A549 (cell line): ENCODE measurements around the gene ECT2. TPM values are rescaled to one million over a fixed set of nuclear protein-coding genes. Genes with fewer than 3 reads are reported as not detected.

ENCODE experiments used
- ATAC-seq, 2 experiments: fragments of 200-7000 bp in 1 of 2; fragments of >200 bp in 1 of 2; cut with Nextera tagmentation in 1 of 2; cut with Tn5 transposase in 1 of 2; 3 replicates each; pipeline versions ENCODE4 v1.8.0 to v1.9.1; 2018 to 2020; ENCODE audit warnings: mild to moderate bottlenecking in 1 of 2, moderate library complexity in 1 of 2
- CTCF ChIA-PET: fragments of 300-600 bp; sonication (Branson Sonifier 250); formaldehyde crosslinking; extraction: SDS; loops from one replicate; lab custom pipeline; 2021; ENCODE audit warnings: antibody characterized with exemption, inconsistent platforms; lab: Yijun Ruan, JAX
- POLR2A ChIA-PET: fragments of 350-600 bp; formaldehyde crosslinking; extraction: SDS; loops from one replicate; lab custom pipeline; 2021; ENCODE audit warnings: antibody characterized with exemption, inconsistent platforms; lab: Yijun Ruan, JAX
- DNase-seq, 2 experiments: peaks; one replicate each; pipeline versions ENCODE4 v3.0.0 to v3.0.0-alpha.2; 2011 to 2016; ENCODE audit warnings: low read depth in 1 of 2, low spot score in 1 of 2
- FAIRE-seq: peaks from 2 replicates; lab custom pipeline; 2011; peaks lifted over from hg19 to GRCh38; lab: Jason Lieb, UNC
- H3K27ac ChIP-seq, 2 experiments: fragments of >200 bp; sonication (Bioruptor Twin); formaldehyde crosslinking; 3 replicates each; pipeline ENCODE4 v1.5.1; 2016 to 2017
- H3K4me1 ChIP-seq: fragments of >200 bp; sonication (Bioruptor Twin); formaldehyde crosslinking; 3 replicates; pipeline ENCODE4 v1.6.1; 2016
- H3K4me2 ChIP-seq: fragments of >200 bp; sonication (Bioruptor Twin); formaldehyde crosslinking; 3 replicates; pipeline ENCODE4 v1.6.1; 2016
- H3K4me3 ChIP-seq: fragments of >200 bp; sonication (Bioruptor Twin); formaldehyde crosslinking; 3 replicates; pipeline ENCODE4 v1.5.1; 2016
- H3K9me3 ChIP-seq: fragments of >200 bp; sonication (Bioruptor Twin); formaldehyde crosslinking; 3 replicates; pipeline ENCODE4 v1.6.1; 2016
- CEBPB ChIP-seq, 2 experiments: fragments of >200 bp in 1 of 2; sonication (Bioruptor Twin) in 1 of 2; formaldehyde crosslinking in 1 of 2; IDR thresholded peaks; 2 replicates each; pipeline ENCODE4 v1.6.1; 2012 to 2016
- CHD4 ChIP-seq: fragments of 200-600 bp; sonication (generic); IDR thresholded peaks from 2 replicates; pipeline ENCODE4 v1.6.1; 2016; ENCODE audit warnings: antibody characterized with exemption, mild to moderate bottlenecking, borderline replicate concordance
- EHMT2 ChIP-seq: fragments of 200-600 bp; sonication (generic); IDR thresholded peaks from 2 replicates; pipeline ENCODE4 v1.6.1; 2016; ENCODE audit warnings: antibody characterized with exemption, low read depth, mild to moderate bottlenecking, moderate library complexity
- EP300 ChIP-seq, 2 experiments: fragments of >200 bp; sonication (Bioruptor Twin); formaldehyde crosslinking; IDR thresholded peaks; 2 replicates in 1 of 2; 3 replicates in 1 of 2; pipeline ENCODE4 v1.6.1; 2016 to 2017
- FOSB ChIP-seq: fragments of 250-450 bp; sonication (Bioruptor Pico); IDR thresholded peaks from 2 replicates; pipeline ENCODE4 v1.5.0; 2020; ENCODE audit warnings: mild to moderate bottlenecking, moderate library complexity
- HEYL ChIP-seq: fragments of 250-450 bp; sonication (Bioruptor Pico); IDR thresholded peaks from 2 replicates; pipeline ENCODE4 v1.8.0; 2021; ENCODE audit warnings: mild to moderate bottlenecking, moderate library complexity
- HOXB13 ChIP-seq: fragments of 250-450 bp; sonication (Bioruptor Pico); IDR thresholded peaks from 2 replicates; pipeline ENCODE4 v1.5.0; 2020; ENCODE audit warnings: low read depth, mild to moderate bottlenecking, moderate library complexity
- HOXB5 ChIP-seq: fragments of 250-450 bp; sonication (Bioruptor Pico); IDR thresholded peaks from 2 replicates; pipeline ENCODE4 v1.5.0; 2020; ENCODE audit warnings: mild to moderate bottlenecking, moderate library complexity
- KDM1A ChIP-seq: fragments of 200-600 bp; sonication (generic); IDR thresholded peaks from 2 replicates; pipeline ENCODE4 v1.6.1; 2016; ENCODE audit warnings: low read depth, mild to moderate bottlenecking
- MAZ ChIP-seq: fragments of 150-350 bp; IDR thresholded peaks from 2 replicates; pipeline ENCODE4 v1.6.1; 2014; ENCODE audit warnings: antibody characterized with exemption, low read depth, low read length, borderline replicate concordance
- MYC ChIP-seq: IDR thresholded peaks from 2 replicates; pipeline ENCODE4 v1.6.1; 2012; ENCODE audit warnings: mild to moderate bottlenecking, inconsistent platforms, low read length, improper control_type of control experiment, borderline replicate concordance
- NFE2L2 ChIP-seq: fragments of 150-350 bp; conservative IDR thresholded peaks from 2 replicates; pipeline ENCODE4 v1.6.1; 2014; ENCODE audit warnings: low read length
- NPAS2 ChIP-seq: fragments of 250-450 bp; sonication (Bioruptor Pico); IDR thresholded peaks from 2 replicates; pipeline ENCODE4 v1.8.0; 2022; ENCODE audit warnings: mild to moderate bottlenecking, moderate library complexity, borderline replicate concordance
- POLR2A ChIP-seq: IDR thresholded peaks from 2 replicates; pipeline ENCODE4 v1.6.1; 2012; ENCODE audit warnings: mild to moderate bottlenecking, low read length
- SMC3 ChIP-seq: fragments of >200 bp; sonication (Bioruptor Twin); formaldehyde crosslinking; IDR thresholded peaks from 3 replicates; pipeline ENCODE4 v1.6.1; 2018; ENCODE audit warnings: inconsistent platforms
- TFCP2L1 ChIP-seq: fragments of 250-450 bp; sonication (Bioruptor Pico); IDR thresholded peaks from 2 replicates; pipeline ENCODE4 v1.5.0; 2021; ENCODE audit warnings: mild to moderate bottlenecking
- ZNF302 ChIP-seq: fragments of 250-450 bp; sonication (Bioruptor Pico); IDR thresholded peaks from 2 replicates; pipeline ENCODE4 v1.9.0; 2021; ENCODE audit warnings: inconsistent platforms, mild to moderate bottlenecking, moderate library complexity
- WGBS: methylation state at CpG from one replicate; pipeline ENCODE4 v1.1.6; 2017; ENCODE audit errors: missing lambda C conversion rate; 5-methylcytosine and 5-hydroxymethylcytosine counted together
- polyA plus RNA-seq, 4 experiments: library from polyadenylated mRNA; depleted of rRNA in 3 of 4; stranded (reverse); fragments of >200 nt; fragmentation: RNase III in 1 of 4; extraction: RNeasy Plus Mini Kit Qiagen cat#74134 plus additional on column Dnase treatment in 1 of 4; gene quantifications; 2 replicates in 3 of 4; 3 replicates in 1 of 4; pipeline ENCODE4 v1.2.3, GENCODE V29; 2011 to 2017
- TF ChIP-seq, protein P1 (sequence below): fragments of 200-600 bp; sonication (generic); IDR thresholded peaks from 2 replicates; pipeline ENCODE4 v1.6.1; 2016; ENCODE audit warnings: antibody characterized with exemption, mild to moderate bottlenecking, moderate library complexity
- TF ChIP-seq, protein P2 (sequence below): fragments of 150-350 bp; IDR thresholded peaks from 2 replicates; pipeline ENCODE4 v1.6.1; 2014; ENCODE audit warnings: low read depth, mild to moderate bottlenecking, low read length
- TF ChIP-seq, protein P3 (sequence below): fragments of >200 bp; sonication (Bioruptor Twin); formaldehyde crosslinking; IDR thresholded peaks from 2 replicates; pipeline ENCODE4 v1.6.1; 2016
- TF ChIP-seq, protein P4 (sequence below): fragments of >200 bp; sonication (Bioruptor Twin); formaldehyde crosslinking; IDR thresholded peaks from 3 replicates; pipeline ENCODE4 v1.6.1; 2016
- TF ChIP-seq, protein P5 (sequence below): fragments of >200 bp; sonication (Bioruptor Twin); formaldehyde crosslinking; IDR thresholded peaks from 3 replicates; pipeline ENCODE4 v1.5.1; 2016

Gene ECT2
- polyA plus RNA-seq, 2 of the 4 experiments (the other 2 are of a cell fraction), result 96.5 to 187 TPM

DNA sequence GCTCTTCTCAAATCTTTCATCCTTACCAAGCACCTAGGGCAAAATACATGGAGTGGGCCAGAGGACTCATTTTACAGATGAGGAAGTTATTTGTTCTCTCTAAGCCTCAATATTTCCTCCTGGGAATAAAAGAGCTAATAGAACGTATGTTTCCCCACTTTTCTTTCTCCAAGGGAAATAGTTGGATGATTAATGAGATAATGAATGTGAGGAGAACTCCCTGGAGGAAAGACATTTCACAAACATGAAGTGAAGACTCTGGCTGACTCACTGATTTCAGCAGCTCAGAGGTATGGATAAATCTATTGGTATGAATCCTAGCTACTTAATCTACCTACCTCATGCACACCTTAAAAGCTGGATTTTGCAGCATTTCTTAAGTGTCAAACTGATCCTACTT lies 98.4 kb downstream of the ECT2 start (continued):
- TF ChIP-seq, protein P1, sequence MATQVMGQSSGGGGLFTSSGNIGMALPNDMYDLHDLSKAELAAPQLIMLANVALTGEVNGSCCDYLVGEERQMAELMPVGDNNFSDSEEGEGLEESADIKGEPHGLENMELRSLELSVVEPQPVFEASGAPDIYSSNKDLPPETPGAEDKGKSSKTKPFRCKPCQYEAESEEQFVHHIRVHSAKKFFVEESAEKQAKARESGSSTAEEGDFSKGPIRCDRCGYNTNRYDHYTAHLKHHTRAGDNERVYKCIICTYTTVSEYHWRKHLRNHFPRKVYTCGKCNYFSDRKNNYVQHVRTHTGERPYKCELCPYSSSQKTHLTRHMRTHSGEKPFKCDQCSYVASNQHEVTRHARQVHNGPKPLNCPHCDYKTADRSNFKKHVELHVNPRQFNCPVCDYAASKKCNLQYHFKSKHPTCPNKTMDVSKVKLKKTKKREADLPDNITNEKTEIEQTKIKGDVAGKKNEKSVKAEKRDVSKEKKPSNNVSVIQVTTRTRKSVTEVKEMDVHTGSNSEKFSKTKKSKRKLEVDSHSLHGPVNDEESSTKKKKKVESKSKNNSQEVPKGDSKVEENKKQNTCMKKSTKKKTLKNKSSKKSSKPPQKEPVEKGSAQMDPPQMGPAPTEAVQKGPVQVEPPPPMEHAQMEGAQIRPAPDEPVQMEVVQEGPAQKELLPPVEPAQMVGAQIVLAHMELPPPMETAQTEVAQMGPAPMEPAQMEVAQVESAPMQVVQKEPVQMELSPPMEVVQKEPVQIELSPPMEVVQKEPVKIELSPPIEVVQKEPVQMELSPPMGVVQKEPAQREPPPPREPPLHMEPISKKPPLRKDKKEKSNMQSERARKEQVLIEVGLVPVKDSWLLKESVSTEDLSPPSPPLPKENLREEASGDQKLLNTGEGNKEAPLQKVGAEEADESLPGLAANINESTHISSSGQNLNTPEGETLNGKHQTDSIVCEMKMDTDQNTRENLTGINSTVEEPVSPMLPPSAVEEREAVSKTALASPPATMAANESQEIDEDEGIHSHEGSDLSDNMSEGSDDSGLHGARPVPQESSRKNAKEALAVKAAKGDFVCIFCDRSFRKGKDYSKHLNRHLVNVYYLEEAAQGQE, result no peak
- TF ChIP-seq, protein P2, sequence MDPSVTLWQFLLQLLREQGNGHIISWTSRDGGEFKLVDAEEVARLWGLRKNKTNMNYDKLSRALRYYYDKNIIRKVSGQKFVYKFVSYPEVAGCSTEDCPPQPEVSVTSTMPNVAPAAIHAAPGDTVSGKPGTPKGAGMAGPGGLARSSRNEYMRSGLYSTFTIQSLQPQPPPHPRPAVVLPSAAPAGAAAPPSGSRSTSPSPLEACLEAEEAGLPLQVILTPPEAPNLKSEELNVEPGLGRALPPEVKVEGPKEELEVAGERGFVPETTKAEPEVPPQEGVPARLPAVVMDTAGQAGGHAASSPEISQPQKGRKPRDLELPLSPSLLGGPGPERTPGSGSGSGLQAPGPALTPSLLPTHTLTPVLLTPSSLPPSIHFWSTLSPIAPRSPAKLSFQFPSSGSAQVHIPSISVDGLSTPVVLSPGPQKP, result no peak
- TF ChIP-seq MYC, result no peak
- TF ChIP-seq CEBPB (IDR thresholded peaks at IDR 0.05), result no peak
- TF ChIP-seq HEYL (CRISPR knock-in tag), result no peak
- TF ChIP-seq, protein P3, sequence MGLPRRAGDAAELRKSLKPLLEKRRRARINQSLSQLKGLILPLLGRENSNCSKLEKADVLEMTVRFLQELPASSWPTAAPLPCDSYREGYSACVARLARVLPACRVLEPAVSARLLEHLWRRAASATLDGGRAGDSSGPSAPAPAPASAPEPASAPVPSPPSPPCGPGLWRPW, result no peak
- TF ChIP-seq SMC3, result no peak

DNA sequence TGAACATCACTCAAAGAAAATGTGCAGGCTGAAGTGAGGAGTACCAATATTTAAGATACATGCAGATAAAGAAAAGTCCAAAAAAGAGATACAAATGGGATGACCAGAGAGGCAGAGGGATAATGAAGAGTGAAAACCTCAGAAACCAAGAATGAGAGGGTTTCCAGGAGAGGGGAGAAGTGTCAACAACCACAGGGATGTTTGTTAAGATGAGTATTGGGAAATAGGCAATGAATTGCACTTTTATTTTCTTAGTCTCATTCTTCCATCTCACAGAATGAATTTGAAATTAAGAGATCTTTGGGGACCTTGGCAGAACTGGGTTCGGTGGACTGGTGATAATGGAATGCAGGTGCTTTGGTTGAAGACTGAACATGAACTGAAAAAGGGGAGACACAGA lies 102.5 kb downstream of the ECT2 start:
- FAIRE-seq (no peak), DNase-seq (no peak), ATAC-seq (no peak)
- Histone ChIP-seq H3K9me3 (no peaks in the 10 kb centered on the region), H3K4me3 (no peak overlapping the region), H3K27ac (no peak overlapping the region), H3K4me2 (no peak overlapping the region), H3K4me1 (no peaks in the 10 kb centered on the region)
- POLR2A ChIA-PET, result no interaction called here
- WGBS, result 15% methylated on average over 1 of the region's 1 CpG
- TF ChIP-seq FOSB, result no peak
- no peak for TF ChIP-seq HOXB5 (CRISPR knock-in tag)
- no peak for TF ChIP-seq POLR2A
- CTCF ChIA-PET, result no interaction called here

DNA sequence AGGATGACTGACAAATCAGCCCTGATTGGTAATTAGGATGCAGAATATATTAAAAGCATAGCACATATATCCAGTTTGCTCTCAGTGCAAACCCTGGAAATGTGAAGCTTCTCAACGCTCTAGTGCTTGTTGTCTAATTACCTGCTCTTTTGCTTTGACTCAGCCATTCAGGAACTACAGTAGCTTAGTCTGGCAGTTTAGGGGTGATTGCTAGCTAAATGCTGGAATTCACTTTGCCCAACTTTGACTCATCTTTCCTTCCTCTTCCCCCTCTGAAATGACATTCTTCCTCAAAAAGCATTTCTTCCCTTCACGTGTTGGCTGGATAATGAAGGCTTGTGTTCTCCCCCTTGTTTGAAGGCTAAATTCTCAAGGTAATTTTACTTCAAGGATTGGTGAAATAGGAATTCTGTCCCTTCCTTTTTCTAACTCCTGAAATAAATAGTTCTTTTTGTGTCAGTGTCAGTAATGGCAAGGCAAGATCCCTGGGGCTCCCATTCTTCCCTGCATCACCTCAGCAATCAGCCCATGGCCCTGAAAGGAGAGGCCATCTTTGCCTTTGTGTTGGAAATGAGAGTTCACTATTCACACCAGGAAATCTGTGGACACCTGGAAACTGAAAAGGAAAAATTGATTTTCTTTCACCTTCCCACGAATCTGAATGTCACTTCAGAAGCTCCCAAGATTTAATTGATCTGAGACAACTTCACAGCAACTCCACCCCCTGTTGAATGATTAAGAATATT lies 103.6 kb downstream of the ECT2 start:
- WGBS, result 34% methylated on average over 3 of the region's 3 CpGs
- no peak for ATAC-seq

More for the DNA sequence above, 103.6 kb downstream of the ECT2 start:
- no peaks in the 10 kb centered on the region for H3K4me1 ChIP-seq
- H3K9me3 ChIP-seq, result no peaks in the 10 kb centered on the region
- no peak overlapping the region for H3K4me3 ChIP-seq
- POLR2A ChIA-PET, result no interaction called here
- H3K4me2 ChIP-seq, result no peak overlapping the region
- TF ChIP-seq ZNF302 (no peak), EP300 (IDR thresholded peaks at IDR 0.05) (no peak), CHD4 (no peak), EHMT2 (no peak), MAZ (no peak), NPAS2 (CRISPR knock-in tag) (no peak), NFE2L2 (no peak), HOXB13 (CRISPR knock-in tag) (no peak), KDM1A (no peak), FOSB (no peak), TFCP2L1 (CRISPR knock-in tag) (no peak)
- TF ChIP-seq, protein P4, sequence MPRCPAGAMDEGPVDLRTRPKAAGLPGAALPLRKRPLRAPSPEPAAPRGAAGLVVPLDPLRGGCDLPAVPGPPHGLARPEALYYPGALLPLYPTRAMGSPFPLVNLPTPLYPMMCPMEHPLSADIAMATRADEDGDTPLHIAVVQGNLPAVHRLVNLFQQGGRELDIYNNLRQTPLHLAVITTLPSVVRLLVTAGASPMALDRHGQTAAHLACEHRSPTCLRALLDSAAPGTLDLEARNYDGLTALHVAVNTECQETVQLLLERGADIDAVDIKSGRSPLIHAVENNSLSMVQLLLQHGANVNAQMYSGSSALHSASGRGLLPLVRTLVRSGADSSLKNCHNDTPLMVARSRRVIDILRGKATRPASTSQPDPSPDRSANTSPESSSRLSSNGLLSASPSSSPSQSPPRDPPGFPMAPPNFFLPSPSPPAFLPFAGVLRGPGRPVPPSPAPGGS, result no peak
- TF ChIP-seq, protein P1, result no peak
- TF ChIP-seq, protein P5, sequence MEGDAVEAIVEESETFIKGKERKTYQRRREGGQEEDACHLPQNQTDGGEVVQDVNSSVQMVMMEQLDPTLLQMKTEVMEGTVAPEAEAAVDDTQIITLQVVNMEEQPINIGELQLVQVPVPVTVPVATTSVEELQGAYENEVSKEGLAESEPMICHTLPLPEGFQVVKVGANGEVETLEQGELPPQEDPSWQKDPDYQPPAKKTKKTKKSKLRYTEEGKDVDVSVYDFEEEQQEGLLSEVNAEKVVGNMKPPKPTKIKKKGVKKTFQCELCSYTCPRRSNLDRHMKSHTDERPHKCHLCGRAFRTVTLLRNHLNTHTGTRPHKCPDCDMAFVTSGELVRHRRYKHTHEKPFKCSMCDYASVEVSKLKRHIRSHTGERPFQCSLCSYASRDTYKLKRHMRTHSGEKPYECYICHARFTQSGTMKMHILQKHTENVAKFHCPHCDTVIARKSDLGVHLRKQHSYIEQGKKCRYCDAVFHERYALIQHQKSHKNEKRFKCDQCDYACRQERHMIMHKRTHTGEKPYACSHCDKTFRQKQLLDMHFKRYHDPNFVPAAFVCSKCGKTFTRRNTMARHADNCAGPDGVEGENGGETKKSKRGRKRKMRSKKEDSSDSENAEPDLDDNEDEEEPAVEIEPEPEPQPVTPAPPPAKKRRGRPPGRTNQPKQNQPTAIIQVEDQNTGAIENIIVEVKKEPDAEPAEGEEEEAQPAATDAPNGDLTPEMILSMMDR, result no peak
- CTCF ChIA-PET, result no interaction called here
- no peak for FAIRE-seq
- H3K27ac ChIP-seq, result no peak overlapping the region
- DNase-seq, result no peak
